AG04450 (cell line): ENCODE measurements around the gene TMEM63C. TPM values are rescaled to one million over a fixed set of nuclear protein-coding genes. Genes with fewer than 3 reads are reported as not detected.

Experiments
- CTCF ChIA-PET: fragments of 300-600, 350-600 bp; formaldehyde crosslinking; extraction: SDS; loops from one replicate; lab custom pipeline; 2022; ENCODE audit warnings: antibody characterized with exemption, inconsistent platforms; lab: Charles Lee
- POLR2A ChIA-PET: fragments of 350-600 bp; formaldehyde crosslinking; extraction: SDS; loops from one replicate; lab custom pipeline; 2021; ENCODE audit warnings: antibody characterized with exemption, inconsistent platforms; lab: Yijun Ruan, JAX
- DNase-seq: peaks from one replicate; pipeline ENCODE4 v3.0.0-alpha.2; 2011; ENCODE audit warnings: low read depth, low spot score
- H3K27ac ChIP-seq: one replicate; pipeline ENCODE4 v1.5.1; 2012; ENCODE audit warnings: low read depth, low read length, control low read depth
- H3K27me3 ChIP-seq: one replicate; pipeline ENCODE4 v1.6.0; 2012; ENCODE audit warnings: low read length; ENCODE audit not compliant: control insufficient read depth, insufficient read depth
- H3K4me3 ChIP-seq: 2 replicates; pipeline ENCODE4 v1.5.1; 2011; ENCODE audit warnings: mild to moderate bottlenecking, low read depth, low read length, control low read depth
- H3K9me3 ChIP-seq: 2 replicates; pipeline ENCODE4 v1.5.1; 2012; ENCODE audit warnings: low read length; ENCODE audit not compliant: control insufficient read depth, insufficient read depth
- polyA plus RNA-seq: library from polyadenylated mRNA; depleted of rRNA; stranded (reverse); fragments of >200 nt; gene quantifications from 2 replicates; pipeline ENCODE4 v1.2.3, GENCODE V29; 2011
- TF ChIP-seq, protein P1 (sequence below): IDR thresholded peaks from 2 replicates; pipeline ENCODE4 v1.5.1; 2011; ENCODE audit warnings: low read depth, low read length, control low read depth, inconsistent platforms

TMEM63C gene
- polyA plus RNA-seq, 1 experiment = not detected

DNA sequence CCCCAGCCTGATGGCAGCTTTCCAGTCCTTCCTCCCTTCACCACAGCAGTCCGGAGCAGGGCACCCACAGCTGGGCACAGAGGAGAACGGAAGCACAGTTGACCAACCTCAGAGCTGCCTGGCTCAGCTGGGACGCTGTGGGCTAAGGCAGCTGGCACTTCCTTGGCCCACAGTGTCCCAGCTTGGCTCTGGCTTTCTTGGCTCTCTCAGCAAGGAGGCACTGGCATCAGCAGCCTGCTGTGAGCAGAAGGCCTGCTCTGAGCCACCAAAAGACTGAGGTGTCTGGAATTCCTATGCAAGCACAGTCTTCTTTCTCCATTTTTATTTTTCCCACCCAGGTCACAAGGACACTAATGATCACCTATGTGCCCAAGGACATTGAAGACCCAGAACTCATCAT, 56.8 kb downstream of the TMEM63C start:
- Histone ChIP-seq H3K27me3 (no peaks in the 10 kb centered on the region), H3K4me3 (no peak overlapping the region), H3K9me3 (no peaks in the 10 kb centered on the region; the same call in 1 of the 2 replicates), H3K27ac (no peak overlapping the region)
- ChIA-PET CTCF (no interaction called here), POLR2A (no interaction called here)
- no peak for DNase-seq
- TF ChIP-seq, protein P1, sequence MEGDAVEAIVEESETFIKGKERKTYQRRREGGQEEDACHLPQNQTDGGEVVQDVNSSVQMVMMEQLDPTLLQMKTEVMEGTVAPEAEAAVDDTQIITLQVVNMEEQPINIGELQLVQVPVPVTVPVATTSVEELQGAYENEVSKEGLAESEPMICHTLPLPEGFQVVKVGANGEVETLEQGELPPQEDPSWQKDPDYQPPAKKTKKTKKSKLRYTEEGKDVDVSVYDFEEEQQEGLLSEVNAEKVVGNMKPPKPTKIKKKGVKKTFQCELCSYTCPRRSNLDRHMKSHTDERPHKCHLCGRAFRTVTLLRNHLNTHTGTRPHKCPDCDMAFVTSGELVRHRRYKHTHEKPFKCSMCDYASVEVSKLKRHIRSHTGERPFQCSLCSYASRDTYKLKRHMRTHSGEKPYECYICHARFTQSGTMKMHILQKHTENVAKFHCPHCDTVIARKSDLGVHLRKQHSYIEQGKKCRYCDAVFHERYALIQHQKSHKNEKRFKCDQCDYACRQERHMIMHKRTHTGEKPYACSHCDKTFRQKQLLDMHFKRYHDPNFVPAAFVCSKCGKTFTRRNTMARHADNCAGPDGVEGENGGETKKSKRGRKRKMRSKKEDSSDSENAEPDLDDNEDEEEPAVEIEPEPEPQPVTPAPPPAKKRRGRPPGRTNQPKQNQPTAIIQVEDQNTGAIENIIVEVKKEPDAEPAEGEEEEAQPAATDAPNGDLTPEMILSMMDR = no peak

GRCh38 chr14:77238996-77239395, 57.4 kb downstream of the TMEM63C start:
- no peaks in the 10 kb centered on the region; the same call in 1 of the 2 replicates for H3K9me3 ChIP-seq
- TF ChIP-seq, protein P1 = no peak
- ChIA-PET CTCF (no interaction called here), POLR2A (no interaction called here)
- H3K27me3 ChIP-seq = no peaks in the 10 kb centered on the region
- H3K27ac ChIP-seq = no peak overlapping the region
- H3K4me3 ChIP-seq = no peak overlapping the region
- no peak for DNase-seq

DNA sequence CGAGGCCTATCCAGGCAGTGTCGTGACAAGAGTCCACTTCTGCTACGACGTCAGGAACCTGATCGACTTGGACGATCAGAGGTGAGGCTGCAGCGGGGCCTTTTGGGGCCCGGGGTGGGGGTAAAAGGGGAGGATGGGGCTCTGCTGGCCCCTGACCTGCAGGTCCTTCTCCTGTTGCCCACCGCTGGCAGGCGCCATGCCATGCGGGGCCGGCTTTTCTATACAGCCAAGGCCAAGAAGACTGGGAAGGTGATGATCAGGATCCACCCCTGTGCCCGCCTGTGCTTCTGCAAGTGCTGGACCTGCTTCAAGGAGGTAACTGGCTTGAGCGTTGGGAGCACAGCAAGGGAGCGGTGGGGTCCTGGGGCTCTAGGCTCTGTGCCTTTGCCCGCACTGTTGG, 57.8 kb downstream of the TMEM63C start:
- Histone ChIP-seq H3K9me3 (no peaks in the 10 kb centered on the region; the same call in 1 of the 2 replicates), H3K27me3 (no peaks in the 10 kb centered on the region), H3K4me3 (no peak overlapping the region), H3K27ac (no peak overlapping the region)
- POLR2A ChIA-PET = no interaction called here
- DNase-seq = no peak
- CTCF ChIA-PET = no interaction called here
- TF ChIP-seq, protein P1 = no peak

GRCh38 chr14:77240336-77240915, 58.8 kb downstream of the TMEM63C start:
- Histone ChIP-seq H3K4me3 (no peak overlapping the region), H3K27me3 (no peaks in the 10 kb centered on the region), H3K9me3 (no peaks in the 10 kb centered on the region; the same call in 1 of the 2 replicates), H3K27ac (no peak overlapping the region)
- ChIA-PET POLR2A (no interaction called here), CTCF (no interaction called here)
- TF ChIP-seq, protein P1 = no peak
- DNase-seq = no peak

GRCh38 chr14:77241955-77242354, 60.4 kb downstream of the TMEM63C start:
- TF ChIP-seq, protein P1 = no peak
- Histone ChIP-seq H3K9me3 (no peaks in the 10 kb centered on the region; the same call in 1 of the 2 replicates), H3K27me3 (no peaks in the 10 kb centered on the region), H3K4me3 (no peak overlapping the region), H3K27ac (no peak overlapping the region)
- DNase-seq = no peak
- ChIA-PET CTCF (no interaction called here), POLR2A (no interaction called here)
